ENCODE data around the gene CFAP65. TPM values are rescaled to one million over a fixed set of nuclear protein-coding genes. Genes with fewer than 3 reads are reported as not detected.

Gene CFAP65
- total RNA-seq, 1 donor from 2014 or later = not detected

- peaks cover 52% of the 10 kb centered on the region for H3K27me3 Mint-ChIP-seq (ENCODE audit: low read depth)
- TF ChIP-seq CTCF (IDR thresholded peaks at IDR 0.05) = no peak
- H3K36me3 Mint-ChIP-seq (ENCODE audit: low read depth) = no peaks in the 10 kb centered on the region
- no peak overlapping the region for H3K4me3 Mint-ChIP-seq (ENCODE audit: unreplicated experiment)
- DNase-seq (ENCODE audit: low spot score) = peak; percentile 82
- H3K9me3 Mint-ChIP-seq (ENCODE audit: low read depth) = no peaks in the 10 kb centered on the region
- no peak overlapping the region for H3K27ac Mint-ChIP-seq (ENCODE audit: unreplicated experiment)
- no peaks in the 10 kb centered on the region for H3K4me1 Mint-ChIP-seq (ENCODE audit: low read depth)
Observed at GRCh38 chr2:219017201-219017931, 23.9 kb downstream of the CFAP65 start.

- no peaks in the 10 kb centered on the region for H3K36me3 Mint-ChIP-seq (ENCODE audit: low read depth)
- no peak for TF ChIP-seq CTCF (IDR thresholded peaks at IDR 0.05)
- H3K4me1 Mint-ChIP-seq (ENCODE audit: low read depth) = no peaks in the 10 kb centered on the region
- no peak overlapping the region for H3K27ac Mint-ChIP-seq (ENCODE audit: unreplicated experiment)
- peaks cover 55% of the 10 kb centered on the region for H3K27me3 Mint-ChIP-seq (ENCODE audit: low read depth)
- no peaks in the 10 kb centered on the region for H3K9me3 Mint-ChIP-seq (ENCODE audit: low read depth)
- no peak overlapping the region for H3K4me3 Mint-ChIP-seq (ENCODE audit: unreplicated experiment)
- DNase-seq (ENCODE audit: low spot score) = peak; percentile 63
Observed at GRCh38 chr2:219016721-219017120, 24.6 kb downstream of the CFAP65 start.

- H3K36me3 Mint-ChIP-seq (ENCODE audit: low read depth) = no peaks in the 10 kb centered on the region
- peaks cover 2% of the 10 kb centered on the region for H3K9me3 Mint-ChIP-seq (ENCODE audit: low read depth)
- H3K4me3 Mint-ChIP-seq (ENCODE audit: unreplicated experiment) = no peak overlapping the region
- H3K27me3 Mint-ChIP-seq (ENCODE audit: low read depth) = peaks cover 42% of the 10 kb centered on the region
- no peak for TF ChIP-seq CTCF (IDR thresholded peaks at IDR 0.05)
- no peak for DNase-seq (ENCODE audit: low spot score)
- H3K27ac Mint-ChIP-seq (ENCODE audit: unreplicated experiment) = no peak overlapping the region
- no peaks in the 10 kb centered on the region for H3K4me1 Mint-ChIP-seq (ENCODE audit: low read depth)
Observed at GRCh38 chr2:219010873-219011272, 30.4 kb downstream of the CFAP65 start.

GRCh38 chr2:219010162-219010756 is 31.1 kb downstream of the CFAP65 start:
- TF ChIP-seq CTCF (IDR thresholded peaks at IDR 0.05) = peak; percentile 56
- peaks cover 47% of the 10 kb centered on the region for H3K27me3 Mint-ChIP-seq (ENCODE audit: low read depth)
- H3K9me3 Mint-ChIP-seq (ENCODE audit: low read depth) = peaks cover 2% of the 10 kb centered on the region
- H3K4me3 Mint-ChIP-seq (ENCODE audit: unreplicated experiment) = no peak overlapping the region
- no peak for DNase-seq (ENCODE audit: low spot score)
- no peaks in the 10 kb centered on the region for H3K4me1 Mint-ChIP-seq (ENCODE audit: low read depth)
- H3K36me3 Mint-ChIP-seq (ENCODE audit: low read depth) = no peaks in the 10 kb centered on the region
- H3K27ac Mint-ChIP-seq (ENCODE audit: unreplicated experiment) = no peak overlapping the region

DNA sequence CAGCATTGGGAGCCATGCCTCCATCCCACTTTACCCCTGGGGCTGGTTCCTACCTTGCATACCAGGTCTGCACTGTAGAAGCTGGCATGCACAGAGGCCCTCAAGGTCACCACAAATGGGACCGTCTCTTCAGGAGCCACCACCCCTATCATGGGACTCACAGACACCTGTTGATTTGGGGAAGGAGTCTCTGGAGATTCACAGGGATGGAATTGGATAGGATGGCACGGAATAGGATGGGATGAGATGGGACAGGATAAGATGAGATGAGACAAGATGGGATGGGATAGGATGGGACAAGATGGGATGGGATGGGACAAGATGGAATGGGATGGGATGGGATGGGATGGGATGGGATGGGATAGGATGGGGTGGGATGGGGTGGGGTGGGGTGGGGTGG is 32.0 kb downstream of the CFAP65 start:
- TF ChIP-seq CTCF (IDR thresholded peaks at IDR 0.05) = no peak
- H3K36me3 Mint-ChIP-seq (ENCODE audit: low read depth) = no peaks in the 10 kb centered on the region
- DNase-seq (ENCODE audit: low spot score) = no peak
- peaks cover 2% of the 10 kb centered on the region for H3K9me3 Mint-ChIP-seq (ENCODE audit: low read depth)
- no peaks in the 10 kb centered on the region for H3K4me1 Mint-ChIP-seq (ENCODE audit: low read depth)
- H3K4me3 Mint-ChIP-seq (ENCODE audit: unreplicated experiment) = no peak overlapping the region
- H3K27ac Mint-ChIP-seq (ENCODE audit: unreplicated experiment) = no peak overlapping the region
- H3K27me3 Mint-ChIP-seq (ENCODE audit: low read depth) = peaks cover 46% of the 10 kb centered on the region
